Measurements from ENCODE around the gene ACSL4.
"Not testable (repeated sequence)": the region's sequence is repeated elsewhere in the genome, so short reads cannot be mapped to it uniquely, and the experiment has no call there.

The ACSL4 gene

GRCh38 chrX:109660435-109661143, 72.5 kb downstream of the ACSL4 start:
- no peak for DNase-seq

- DNase-seq = no peak
Measured at GRCh38 chrX:109658391-109658790, 74.7 kb downstream of the ACSL4 start.

GRCh38 chrX:109657364-109657763, 75.7 kb downstream of the ACSL4 start:
- not testable (repeated sequence) for DNase-seq

GRCh38 chrX:109656774-109657173, 76.3 kb downstream of the ACSL4 start:
- no peak for DNase-seq

- DNase-seq = no peak
Measured at GRCh38 chrX:109655502-109656201, 77.4 kb downstream of the ACSL4 start.

- DNase-seq = no peak
Measured at GRCh38 chrX:109654516-109655109, 78.4 kb downstream of the ACSL4 start.

- not testable (repeated sequence) for DNase-seq
Measured at GRCh38 chrX:109644671-109645070, 88.4 kb downstream of the ACSL4 start.

- DNase-seq = no peak
Measured at GRCh38 chrX:109643687-109644086, 89.4 kb downstream of the ACSL4 start.

- no peak for DNase-seq
Measured at GRCh38 chrX:109638158-109638557, 94.9 kb downstream of the ACSL4 start.

GRCh38 chrX:109637477-109637876, 95.6 kb downstream of the ACSL4 start:
- DNase-seq = not testable (repeated sequence)

GRCh38 chrX:109635146-109635545, 97.9 kb downstream of the ACSL4 start:
- DNase-seq = no peak

GRCh38 chrX:109632906-109633504, 100.1 kb downstream of the ACSL4 start:
- peak; percentile 32 for DNase-seq

GRCh38 chrX:109629310-109629709, 103.7 kb downstream of the ACSL4 start:
- peak; percentile 20 for DNase-seq

GRCh38 chrX:109626637-109627036, 106.4 kb downstream of the ACSL4 start:
- DNase-seq = no peak

- peak; percentile 72 for DNase-seq
Measured at GRCh38 chrX:109624641-109625616, 108.1 kb downstream of the ACSL4 start, which contains the start of gene KCNE5. KCNE5 (minus strand) TSS chrX:109625172; CDS start chrX:109625020, 152 bp downstream.

GRCh38 chrX:109623997-109624396, 109.1 kb downstream of the ACSL4 start:
- DNase-seq = peak; percentile 54

GRCh38 chrX:109622270-109622669, 110.8 kb downstream of the ACSL4 start:
- no peak for DNase-seq

- no peak for DNase-seq
Measured at GRCh38 chrX:109619771-109620170, 113.3 kb downstream of the ACSL4 start.

GRCh38 chrX:109614951-109615350, 118.1 kb downstream of the ACSL4 start:
- no peak for DNase-seq

GRCh38 chrX:109601486-109601885, 131.6 kb downstream of the ACSL4 start:
- no peak for DNase-seq

GRCh38 chrX:109600237-109600651, 132.8 kb downstream of the ACSL4 start:
- peak; percentile 77 for DNase-seq

GRCh38 chrX:109596015-109596414, 137.0 kb downstream of the ACSL4 start:
- no peak for DNase-seq

Data from right hindlimb (tissue), 1 donor.